IPS DF 4.7 (cell line): ENCODE results near the gene PLA1A.
"Not testable (repeated sequence)": the region's sequence is repeated elsewhere in the genome, so short reads cannot be mapped to it uniquely, and the experiment has no call there.

Source experiments
- DNase-seq: peaks from one replicate; pipeline ENCODE4 v3.0.0-alpha.2; 2013; ENCODE audit warnings: low spot score; ENCODE audit errors: extremely low read depth

Gene PLA1A

GRCh38 chr3:119597548-119598288 is at the start of gene PLA1A:
TSS of gene PLA1A (plus strand) at chr3:119597885. CDS start at chr3:119597914, 29 bp downstream.
- DNase-seq = no peak

- DNase-seq = no peak
These were observed 49.3 kb upstream of the PLA1A start for GRCh38 chr3:119548341-119548740.

GRCh38 chr3:119550192-119550910 is 47.3 kb upstream of the PLA1A start:
- DNase-seq = no peak

GRCh38 chr3:119551598-119551997 is 46.1 kb upstream of the PLA1A start:
- no peak for DNase-seq

- not testable (repeated sequence) for DNase-seq
These were observed 44.8 kb upstream of the PLA1A start for GRCh38 chr3:119552928-119553327.

GRCh38 chr3:119553823-119554415 is 43.8 kb upstream of the PLA1A start:
- DNase-seq = no peak

GRCh38 chr3:119555309-119555735 is 42.4 kb upstream of the PLA1A start:
- no peak for DNase-seq

GRCh38 chr3:119555929-119556328 is 41.8 kb upstream of the PLA1A start:
- no peak for DNase-seq

GRCh38 chr3:119557192-119557876 is 40.4 kb upstream of the PLA1A start:
- DNase-seq = no peak

GRCh38 chr3:119557877-119558269 is 39.8 kb upstream of the PLA1A start:
- DNase-seq = no peak

- DNase-seq = no peak
These were observed 38.9 kb upstream of the PLA1A start for GRCh38 chr3:119558626-119559317.

- peak; percentile 44 for DNase-seq
These were observed 38.2 kb upstream of the PLA1A start, which contains the start of gene CD80 for GRCh38 chr3:119559441-119559963. TSS of gene CD80 (minus strand) at chr3:119559614. CDS start at chr3:119557728, 1,886 bp downstream.

GRCh38 chr3:119560160-119560559 is 37.5 kb upstream of the PLA1A start:
- DNase-seq = no peak

- DNase-seq = no peak
These were observed 35.3 kb upstream of the PLA1A start for GRCh38 chr3:119562307-119562961.

- not testable (repeated sequence) for DNase-seq
These were observed 34.4 kb upstream of the PLA1A start for GRCh38 chr3:119563334-119563733.

- no peak for DNase-seq
These were observed 28.5 kb upstream of the PLA1A start for GRCh38 chr3:119569156-119569555.

GRCh38 chr3:119570229-119570628 is 27.5 kb upstream of the PLA1A start:
- DNase-seq = no peak

- no peak for DNase-seq
These were observed 26.5 kb upstream of the PLA1A start for GRCh38 chr3:119571230-119571629.

- DNase-seq = no peak
These were observed 26.0 kb upstream of the PLA1A start for GRCh38 chr3:119571688-119572087.

- no peak for DNase-seq
These were observed 22.2 kb upstream of the PLA1A start for GRCh38 chr3:119575507-119575906.
